NT2/D1 (cell line): ENCODE measurements around the gene PPIF.

Experiments used
- SUZ12 ChIP-seq: IDR thresholded peaks from 2 replicates; pipeline ENCODE4 v1.6.1; 2011; ENCODE audit not compliant: insufficient read length, insufficient read depth; ENCODE audit errors: extremely low read depth
- ZNF274 ChIP-seq: IDR thresholded peaks from 2 replicates; pipeline ENCODE4 v1.6.1; 2011; ENCODE audit warnings: mild to moderate bottlenecking, low read depth, low read length

- TF ChIP-seq SUZ12 (no peak), ZNF274 (no peak)
Observed at GRCh38 chr10:79359816-79360498, 12.7 kb downstream of the PPIF start.
